ENCODE data around the gene WDFY3.

Gene WDFY3, protein sequence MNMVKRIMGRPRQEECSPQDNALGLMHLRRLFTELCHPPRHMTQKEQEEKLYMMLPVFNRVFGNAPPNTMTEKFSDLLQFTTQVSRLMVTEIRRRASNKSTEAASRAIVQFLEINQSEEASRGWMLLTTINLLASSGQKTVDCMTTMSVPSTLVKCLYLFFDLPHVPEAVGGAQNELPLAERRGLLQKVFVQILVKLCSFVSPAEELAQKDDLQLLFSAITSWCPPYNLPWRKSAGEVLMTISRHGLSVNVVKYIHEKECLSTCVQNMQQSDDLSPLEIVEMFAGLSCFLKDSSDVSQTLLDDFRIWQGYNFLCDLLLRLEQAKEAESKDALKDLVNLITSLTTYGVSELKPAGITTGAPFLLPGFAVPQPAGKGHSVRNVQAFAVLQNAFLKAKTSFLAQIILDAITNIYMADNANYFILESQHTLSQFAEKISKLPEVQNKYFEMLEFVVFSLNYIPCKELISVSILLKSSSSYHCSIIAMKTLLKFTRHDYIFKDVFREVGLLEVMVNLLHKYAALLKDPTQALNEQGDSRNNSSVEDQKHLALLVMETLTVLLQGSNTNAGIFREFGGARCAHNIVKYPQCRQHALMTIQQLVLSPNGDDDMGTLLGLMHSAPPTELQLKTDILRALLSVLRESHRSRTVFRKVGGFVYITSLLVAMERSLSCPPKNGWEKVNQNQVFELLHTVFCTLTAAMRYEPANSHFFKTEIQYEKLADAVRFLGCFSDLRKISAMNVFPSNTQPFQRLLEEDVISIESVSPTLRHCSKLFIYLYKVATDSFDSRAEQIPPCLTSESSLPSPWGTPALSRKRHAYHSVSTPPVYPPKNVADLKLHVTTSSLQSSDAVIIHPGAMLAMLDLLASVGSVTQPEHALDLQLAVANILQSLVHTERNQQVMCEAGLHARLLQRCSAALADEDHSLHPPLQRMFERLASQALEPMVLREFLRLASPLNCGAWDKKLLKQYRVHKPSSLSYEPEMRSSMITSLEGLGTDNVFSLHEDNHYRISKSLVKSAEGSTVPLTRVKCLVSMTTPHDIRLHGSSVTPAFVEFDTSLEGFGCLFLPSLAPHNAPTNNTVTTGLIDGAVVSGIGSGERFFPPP (N-terminal part only)

DNA sequence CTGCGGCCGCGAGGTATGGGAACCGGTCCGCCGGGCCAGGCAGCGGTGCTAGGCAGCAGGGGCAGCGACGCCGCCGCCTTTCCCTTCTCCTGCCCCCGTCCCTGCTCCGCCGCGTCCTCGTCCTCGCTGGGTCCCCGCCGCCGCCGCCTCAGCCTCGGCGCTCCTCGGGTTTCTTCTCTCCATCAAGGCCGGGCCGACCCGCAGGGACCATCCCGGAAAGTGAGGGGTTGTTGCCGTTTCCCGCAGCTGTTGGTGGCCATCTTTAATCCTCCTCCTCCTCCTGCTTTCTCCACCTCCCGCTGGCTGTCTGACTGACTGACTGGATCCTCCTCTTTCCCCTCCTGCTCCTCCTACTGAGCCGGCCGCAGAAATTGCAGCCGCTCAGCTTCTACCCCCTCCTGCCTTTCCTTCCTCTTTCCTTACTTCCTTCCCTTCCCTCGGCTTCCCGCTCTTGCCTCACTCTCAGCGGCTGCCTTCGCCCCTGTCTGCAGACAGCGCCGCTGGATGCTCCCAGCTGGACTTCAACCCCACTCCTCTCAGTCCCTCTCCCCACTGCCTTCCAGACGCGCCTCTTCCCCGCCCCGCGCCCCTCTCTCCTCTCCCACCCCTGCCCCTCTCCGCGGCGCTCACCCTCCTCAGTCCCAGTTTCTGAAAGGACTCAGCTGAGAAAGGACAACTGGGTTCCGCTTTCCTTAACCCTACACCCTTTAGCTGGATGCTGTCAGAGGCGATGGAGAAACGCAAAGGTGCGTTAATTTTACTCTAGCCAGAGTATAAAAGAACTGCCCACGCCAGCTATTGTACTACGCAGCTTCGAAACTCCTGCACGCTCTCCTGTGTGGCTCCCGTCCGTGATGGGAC is at the start of gene WDFY3:
WDFY3 (minus strand) TSS at position 309 of the 861 bp plus-strand sequence. CDS start 106,099 bp downstream, outside the sequence.
- DNase-seq: peak; percentile 92

DNA sequence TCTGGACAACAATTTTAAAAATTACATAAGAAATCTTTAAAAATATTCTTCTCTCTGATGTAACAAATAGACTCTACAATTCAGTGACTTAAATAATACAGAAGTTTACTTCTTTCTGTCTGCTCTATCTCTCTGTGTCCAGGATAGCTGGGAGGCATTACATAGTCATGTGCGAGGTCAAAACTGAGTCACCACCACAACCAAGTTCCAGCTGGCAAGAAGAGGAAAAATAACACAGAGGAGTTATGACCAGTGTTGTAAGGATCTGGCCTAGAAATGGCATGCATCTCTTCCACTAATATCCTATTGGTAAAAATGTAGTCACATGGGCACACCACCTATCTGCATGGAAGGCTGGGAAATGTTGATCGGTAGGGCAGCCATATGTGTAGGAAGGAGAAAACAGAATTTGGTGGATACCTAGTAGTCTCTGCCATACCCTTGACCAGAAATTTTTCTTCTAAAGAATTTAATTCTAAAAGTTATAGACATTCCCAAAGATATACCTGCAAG is 39.4 kb upstream of the WDFY3 start:
- DNase-seq: peak; percentile 39

DNA sequence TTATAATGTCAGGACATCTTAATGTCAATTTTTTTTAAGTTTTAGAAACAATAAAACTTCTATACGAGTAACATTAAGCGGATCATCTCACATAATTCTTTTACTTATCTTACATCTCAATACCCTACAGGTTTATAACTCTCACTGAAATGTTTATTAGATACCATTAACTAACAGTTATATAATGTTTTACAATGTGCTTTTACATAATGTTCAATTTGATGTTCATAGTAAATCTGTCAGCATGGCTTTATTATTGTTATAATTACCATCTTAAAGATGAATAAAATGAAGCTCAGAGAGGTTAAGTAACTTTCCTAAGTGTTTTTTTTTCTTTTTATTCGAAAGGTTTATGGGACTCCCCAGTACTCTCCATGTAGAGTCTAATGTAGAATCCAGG is 33.9 kb upstream of the WDFY3 start:
- DNase-seq: no peak

DNA sequence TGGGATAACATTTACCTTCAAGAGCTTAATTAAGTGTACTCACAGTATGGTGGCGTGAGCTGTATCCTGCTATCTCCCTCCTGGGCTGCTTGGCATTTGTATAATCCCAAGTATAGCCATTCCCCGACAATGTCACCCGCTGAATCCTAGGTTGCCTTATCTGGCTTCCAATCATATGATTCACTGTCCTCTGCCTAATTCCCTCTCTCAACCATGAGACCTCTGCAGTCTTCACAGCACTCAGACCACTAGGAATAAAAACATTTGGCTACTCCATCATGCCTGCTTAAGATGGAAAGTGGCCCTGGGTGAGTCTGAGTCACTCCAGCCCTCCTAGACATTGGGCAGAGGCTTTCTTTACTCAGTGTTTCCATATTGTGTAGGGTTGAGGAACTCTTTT is 28.9 kb upstream of the WDFY3 start:
- DNase-seq: no peak

DNA sequence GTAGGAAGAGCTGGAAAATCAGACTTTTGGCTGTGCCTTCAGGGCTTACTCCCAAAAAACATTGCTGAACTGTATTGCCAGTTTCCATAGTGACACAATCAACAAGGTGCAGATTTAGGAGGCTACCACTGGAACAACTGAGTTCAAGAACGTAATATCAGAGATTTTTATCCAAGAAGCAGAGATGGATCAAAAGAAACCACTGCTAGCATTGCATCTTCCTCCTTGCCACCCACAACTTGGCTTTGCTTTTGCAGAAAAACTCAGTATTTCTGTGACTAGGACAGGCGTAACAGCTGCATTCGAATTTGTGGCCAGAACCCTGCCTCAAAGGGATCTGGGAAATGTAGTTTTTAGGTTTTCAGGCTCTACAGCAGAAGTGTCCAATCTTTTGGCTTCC is 27.8 kb upstream of the WDFY3 start:
- DNase-seq: peak; percentile 26

DNA sequence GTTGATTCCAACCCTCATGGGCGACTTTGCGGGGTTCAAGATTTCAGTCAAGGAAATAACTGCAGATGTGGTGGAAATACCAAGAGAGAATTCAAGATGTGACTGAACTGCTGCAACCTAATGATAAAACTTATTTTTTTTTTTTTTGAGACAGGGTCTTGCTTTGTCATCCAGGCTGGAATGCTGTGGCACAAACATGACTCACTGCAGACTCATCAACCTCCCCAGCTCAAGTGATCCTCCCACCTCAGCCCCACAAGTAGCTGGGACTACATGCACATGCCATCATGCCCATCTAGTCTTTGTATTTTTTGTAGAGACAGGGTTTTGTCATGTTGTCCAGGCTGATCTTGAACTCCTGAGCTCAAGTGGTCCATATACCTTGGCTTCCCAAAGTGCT is 19.5 kb upstream of the WDFY3 start:
- DNase-seq: peak; percentile 40

DNA sequence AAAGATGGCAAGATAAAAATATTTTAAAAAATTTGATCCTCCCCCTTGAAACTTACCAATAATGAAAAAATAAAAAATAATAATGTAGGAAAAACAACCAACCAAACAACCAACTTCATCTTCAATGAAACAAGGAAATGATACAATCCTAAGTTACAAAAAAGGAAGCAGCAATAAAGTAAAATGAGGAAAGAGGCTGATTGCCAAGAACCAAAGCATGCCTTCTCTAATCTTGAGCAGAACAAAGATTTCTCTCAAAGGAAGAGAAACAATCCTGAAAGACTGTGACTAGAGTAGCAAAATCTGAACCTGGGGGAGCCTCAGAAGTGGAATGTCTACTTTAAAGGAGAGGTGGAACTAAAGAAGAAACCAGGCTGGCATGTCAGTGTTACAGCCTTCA is 10.9 kb upstream of the WDFY3 start:
- DNase-seq: peak; percentile 10

DNA sequence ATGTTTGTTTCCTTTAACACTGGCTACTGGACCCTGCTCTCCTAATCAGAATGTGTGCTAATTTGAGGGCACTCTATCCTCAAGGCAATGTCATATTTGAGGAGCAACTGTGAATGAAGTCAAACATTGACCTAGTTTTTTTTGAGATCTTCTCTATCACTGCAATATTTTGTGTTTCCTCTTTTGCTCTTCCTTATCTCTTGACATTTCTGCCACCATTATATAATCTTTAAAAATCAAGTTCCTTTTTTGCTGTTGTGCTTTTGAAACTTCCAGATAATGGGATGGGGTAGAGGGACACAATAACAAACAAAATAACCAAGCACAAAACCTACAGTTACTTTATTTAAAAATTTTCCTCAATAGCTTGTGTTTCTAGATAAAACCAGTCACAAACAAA is 7.4 kb upstream of the WDFY3 start:
- peak; percentile 54 for DNase-seq

DNA sequence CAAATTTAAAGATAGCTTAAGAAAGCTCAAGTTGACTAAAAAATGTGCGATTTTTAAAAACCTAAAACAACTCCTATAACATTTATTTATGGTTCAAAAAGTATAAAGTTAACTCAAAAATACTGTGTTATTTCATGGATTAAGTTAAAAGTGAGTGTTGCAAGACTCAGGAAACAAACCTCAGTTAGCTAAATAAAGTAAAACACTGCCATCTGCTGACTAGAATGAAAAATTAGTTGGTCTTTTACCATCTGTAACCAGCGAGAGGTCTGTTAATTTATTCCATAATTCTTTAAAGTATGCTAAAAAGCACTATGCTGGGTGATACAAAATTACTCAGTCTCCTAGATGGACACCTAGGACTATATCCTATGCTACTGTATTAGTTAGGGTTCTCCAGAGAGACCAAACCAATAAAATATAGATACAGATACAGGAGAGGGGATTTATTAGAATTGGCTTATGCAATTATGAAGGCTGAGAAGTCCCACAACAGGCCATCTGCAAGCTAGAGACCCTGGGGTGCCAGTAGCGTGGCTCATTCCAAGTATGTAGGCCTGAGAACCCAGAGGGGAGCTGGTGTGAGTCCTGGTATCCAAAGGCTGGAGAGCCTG is 4.9 kb upstream of the WDFY3 start:
- peak; percentile 78 for DNase-seq

DNA sequence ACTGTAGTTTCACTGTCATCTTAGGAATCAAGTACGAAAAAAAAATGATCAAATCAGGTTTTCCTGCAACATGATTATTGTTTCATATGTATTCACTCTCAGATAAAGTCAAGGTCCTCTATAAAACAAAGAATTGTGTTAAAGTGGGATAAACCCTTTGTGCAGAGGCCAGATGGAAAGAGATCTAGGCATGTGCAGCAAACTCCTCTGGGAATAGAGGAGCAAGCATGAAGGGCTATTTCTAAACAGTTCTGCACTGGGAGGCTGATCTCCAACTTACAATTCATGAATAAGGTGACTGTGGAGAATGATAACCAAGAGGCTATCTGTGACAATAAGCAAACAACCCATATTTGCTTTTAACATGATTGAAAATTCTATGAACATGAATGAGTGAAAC is 2.4 kb upstream of the WDFY3 start:
- peak; percentile 21 for DNase-seq

DNA sequence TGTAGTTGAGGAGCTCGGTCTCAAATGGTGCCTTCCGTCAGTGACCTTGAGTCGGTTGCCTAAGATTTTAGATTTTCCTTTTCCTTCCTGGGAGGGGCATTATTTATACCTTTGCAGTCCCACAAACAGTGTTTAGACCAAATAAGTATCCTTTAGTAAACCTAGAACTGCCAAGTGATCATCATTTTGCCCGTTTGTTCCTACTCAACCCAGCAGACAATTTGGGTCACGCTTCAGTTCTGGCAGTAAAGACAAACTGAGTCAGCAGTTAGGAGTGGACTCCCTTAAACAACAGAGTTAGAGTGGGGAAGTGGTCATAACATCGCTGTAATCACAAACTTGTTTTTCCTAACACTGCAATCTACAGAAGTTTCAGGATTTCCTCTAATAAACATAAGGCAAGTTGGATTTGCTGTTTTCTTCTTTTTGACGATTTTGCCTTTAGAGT is 777 bp upstream of the WDFY3 start:
- peak; percentile 58 for DNase-seq

DNA sequence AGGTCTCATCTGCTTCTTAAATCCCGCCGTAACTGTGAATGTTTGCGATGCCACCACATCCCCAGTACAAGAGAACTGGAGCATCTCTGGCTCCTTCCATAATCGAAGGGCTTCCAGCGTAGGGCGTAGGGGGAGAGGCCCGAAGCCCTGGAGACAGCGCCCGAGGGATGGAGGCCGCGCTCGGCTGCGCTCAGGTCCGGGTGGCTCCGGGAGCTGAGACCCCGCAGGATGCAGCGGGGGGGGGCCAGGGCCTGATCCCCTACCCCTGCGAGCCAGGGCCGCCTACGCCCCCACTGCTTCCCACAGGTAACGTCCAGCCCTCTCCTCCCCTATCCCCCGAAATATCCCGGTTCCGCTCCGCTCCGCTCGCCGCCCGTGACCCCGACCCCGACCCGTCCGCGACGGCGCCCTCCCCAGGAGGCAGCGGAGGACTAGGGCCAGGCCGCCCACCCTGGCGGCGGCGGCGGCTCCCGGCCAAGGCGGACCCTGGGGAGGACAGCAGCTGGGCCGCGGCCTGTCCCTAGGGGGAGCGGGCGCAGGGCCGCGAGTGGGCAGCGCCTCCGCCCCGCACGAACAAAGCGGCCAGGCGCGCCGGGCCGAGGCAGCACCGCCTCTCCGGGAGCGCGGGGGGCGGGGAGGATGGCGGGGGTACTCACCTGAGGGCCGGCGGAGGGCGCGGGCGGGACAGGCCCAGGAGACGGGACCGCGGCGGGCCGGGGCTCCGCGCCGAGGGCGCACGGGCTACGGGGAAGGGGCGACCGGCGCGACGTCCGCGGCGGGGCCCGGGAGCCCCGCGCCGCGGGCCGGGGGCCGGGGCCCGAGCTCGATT is 723 bp downstream of the WDFY3 start:
- DNase-seq: peak; percentile 53

DNA sequence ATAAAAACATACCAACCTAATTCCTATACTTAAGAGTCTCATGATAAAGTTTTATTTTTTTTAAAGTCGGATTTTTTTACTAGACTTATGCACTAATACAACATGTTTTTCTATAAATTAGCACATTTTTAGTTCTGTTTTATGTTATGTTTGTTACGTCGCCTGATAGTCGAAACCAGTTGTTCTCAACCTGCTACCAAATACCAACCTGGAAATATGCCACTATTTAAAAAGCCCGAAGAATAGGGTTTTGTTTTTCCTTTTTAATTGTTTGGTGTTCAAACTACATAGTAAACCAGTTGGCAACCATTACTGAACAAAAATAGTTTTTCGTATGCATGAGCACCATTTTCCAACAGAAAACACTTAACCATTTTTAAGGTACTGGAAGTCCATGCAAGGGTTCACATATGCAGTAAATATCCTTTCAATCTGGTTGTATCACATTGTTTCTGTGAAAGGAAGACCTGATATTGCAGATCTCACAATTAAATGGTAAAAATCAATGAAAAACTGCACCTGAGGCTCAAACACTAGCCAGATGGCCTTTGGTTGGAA is 1.4 kb downstream of the WDFY3 start:
- no peak for DNase-seq

DNA sequence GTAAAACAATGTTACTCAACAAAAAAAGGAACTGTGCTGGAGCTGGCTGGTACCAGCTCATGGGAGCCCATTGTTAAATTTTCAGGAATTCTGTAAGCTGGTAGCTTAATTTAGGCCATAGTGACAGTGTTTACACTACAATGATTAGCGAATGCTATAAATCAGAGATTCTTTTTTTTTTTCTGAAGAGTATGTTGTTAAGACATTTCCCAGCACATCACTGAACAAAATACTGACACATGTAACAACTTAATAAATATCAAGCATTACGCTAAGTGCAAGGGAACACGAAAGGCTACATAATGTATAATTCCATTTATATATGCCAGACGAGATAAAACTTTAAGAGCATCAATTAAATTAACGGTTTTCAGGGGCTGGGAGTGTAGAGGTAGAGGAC is 4.4 kb downstream of the WDFY3 start:
- DNase-seq: no peak

DNA sequence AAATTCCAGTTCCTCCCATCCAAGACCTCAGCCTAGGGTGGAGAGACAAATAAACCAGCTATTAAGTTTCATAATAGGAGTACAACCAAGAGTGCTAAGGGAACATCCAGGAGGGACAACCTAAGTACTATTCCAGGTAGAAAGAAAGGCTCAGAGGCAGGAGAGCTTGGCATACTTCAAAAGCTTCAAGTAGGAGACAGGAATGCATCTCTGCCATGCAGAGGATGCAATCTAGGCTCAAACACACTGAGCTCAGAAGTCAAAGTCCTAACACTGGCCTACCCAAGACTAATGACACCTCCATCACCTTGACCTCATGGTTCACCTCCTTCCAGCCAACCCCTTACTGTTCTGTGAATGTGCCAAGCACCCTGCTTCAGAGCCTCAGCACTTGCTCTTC is 8.1 kb downstream of the WDFY3 start:
- DNase-seq: no peak

DNA sequence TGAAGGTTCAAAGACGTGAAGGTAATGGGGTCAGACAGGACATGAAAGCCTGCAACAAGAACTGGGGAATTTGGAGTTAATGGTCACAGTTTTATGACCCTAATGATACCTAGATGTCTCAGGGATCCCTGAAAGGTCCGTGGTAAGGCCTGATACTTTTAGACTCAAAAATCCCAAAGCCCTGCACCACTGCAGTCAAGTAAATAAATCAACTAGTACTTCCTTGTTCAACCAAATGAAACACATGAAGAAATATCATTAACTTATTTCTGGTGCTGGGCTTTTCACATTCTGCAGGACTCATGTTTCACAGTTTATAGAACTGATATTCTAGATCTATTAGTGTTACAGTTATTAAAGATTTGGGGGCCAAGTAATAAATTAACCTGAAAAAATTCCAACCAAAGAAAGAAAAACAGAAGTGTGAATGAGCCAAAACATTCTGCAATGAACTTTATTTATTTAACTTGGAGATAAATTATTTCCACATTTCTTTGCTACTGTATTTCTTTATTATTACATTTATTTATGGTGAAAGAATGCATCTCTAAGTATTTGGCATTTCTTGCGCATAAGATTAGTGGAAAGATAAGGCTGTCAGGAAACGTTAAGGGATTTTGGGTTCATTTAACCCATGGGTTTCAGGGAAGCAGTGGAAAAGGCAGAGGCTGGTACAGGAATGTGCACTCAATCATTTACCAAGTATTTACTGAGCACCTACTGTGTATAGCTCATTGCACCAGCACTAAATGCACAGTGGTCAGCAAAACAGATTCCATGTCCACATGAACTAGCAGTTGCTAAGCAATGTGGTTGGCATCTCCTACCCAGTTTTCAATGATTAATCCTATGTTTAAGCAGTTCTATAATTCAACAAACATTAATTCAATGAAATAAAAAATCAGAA is 8.7 kb downstream of the WDFY3 start:
- DNase-seq: no peak

DNA sequence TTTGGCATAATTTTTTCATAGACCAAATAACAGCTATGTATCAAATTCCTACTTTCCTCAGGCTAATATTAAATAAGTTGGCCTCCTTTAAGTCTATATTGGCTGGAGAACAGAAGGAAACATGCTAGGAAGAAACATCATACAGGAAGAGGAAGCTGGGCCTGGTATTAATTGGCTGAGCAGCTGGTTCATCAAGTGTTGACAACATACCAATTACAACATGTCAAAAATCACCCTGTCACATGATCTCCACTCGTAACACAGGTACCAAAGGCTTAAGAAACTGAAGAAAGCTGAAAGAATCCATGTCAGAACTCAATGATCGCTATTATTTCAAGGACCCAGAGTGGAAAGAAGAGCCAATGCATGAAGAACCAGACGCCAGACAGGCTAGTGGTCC is 10.5 kb downstream of the WDFY3 start:
- DNase-seq: no peak

DNA sequence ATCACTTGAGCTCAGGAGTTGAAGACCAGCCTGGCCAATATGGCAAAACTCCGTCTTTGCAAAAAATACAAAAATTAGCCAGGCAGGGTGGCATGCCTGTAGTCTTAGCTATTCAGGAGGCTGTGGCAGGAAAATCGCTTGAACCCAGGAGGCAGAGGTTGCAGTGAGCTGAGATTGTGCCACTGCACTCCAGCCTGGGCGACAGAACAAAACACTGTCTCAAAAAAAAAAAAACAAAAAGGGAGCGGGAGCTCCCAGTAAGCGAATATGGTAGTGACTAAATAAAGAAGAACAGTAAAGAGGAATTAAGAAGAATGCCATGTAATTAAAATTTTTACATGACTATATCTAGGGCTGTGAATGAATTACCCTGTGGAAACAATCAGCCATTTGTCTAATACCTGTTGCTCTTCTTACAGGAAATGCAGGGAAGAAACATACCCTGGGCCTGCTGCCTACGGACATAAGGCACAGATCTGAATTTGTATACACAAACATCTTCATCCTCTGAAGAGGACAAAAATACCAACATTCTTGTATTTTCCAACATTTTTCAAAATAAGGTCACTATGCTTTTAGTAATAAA is 11.4 kb downstream of the WDFY3 start:
- DNase-seq: no peak

DNA sequence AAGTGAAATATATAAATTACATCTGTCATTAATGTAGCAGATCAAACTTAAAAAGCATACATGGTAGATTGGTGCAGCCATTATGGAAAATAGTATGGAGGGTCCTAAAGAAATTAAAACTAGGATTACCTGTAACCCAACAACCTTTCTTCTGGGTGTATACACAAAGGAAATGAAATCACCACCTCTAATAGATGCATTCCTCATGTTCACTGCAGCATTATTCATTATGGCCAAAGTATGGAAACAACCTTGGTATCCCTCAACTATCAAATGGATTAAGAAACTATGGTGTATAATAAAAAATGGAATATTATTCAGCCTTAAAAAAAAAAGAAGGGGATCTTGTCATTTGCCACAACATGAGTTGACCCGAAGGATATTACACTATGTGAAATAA is 13.7 kb downstream of the WDFY3 start:
- DNase-seq: no peak
